ENCODE data around the gene FNDC3B.

DNA sequence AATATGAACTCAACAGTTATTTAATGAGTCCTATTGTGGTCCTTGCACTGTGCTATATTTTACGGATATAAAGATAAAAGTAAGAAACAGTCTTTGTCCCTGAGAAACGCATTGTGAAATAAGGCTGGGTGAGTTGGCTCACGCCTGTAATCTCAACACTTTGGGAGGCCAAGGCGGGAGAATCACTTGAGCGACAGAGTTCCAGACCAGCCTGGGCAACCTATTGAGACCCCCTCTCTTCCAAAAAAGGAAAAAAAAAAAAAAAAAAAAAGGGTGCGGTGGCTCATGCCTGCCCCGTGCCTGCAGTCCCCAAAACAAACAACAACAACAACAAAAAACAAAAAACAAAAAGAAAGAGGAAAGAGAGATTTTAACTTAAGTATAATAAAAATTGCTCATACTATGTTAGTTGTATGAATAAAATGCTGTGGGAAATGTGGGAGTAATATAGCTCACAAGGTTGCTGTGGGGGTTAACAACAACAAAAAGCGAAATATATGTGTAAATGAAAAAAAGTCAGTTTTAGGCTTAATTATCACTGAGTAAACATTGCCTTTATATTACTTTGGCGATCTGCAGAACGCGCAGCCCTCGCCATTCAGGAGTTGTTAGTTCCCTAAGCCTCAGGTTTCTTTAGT is 461 bp upstream of the FNDC3B start:
- TF ChIP-seq, protein P1, sequence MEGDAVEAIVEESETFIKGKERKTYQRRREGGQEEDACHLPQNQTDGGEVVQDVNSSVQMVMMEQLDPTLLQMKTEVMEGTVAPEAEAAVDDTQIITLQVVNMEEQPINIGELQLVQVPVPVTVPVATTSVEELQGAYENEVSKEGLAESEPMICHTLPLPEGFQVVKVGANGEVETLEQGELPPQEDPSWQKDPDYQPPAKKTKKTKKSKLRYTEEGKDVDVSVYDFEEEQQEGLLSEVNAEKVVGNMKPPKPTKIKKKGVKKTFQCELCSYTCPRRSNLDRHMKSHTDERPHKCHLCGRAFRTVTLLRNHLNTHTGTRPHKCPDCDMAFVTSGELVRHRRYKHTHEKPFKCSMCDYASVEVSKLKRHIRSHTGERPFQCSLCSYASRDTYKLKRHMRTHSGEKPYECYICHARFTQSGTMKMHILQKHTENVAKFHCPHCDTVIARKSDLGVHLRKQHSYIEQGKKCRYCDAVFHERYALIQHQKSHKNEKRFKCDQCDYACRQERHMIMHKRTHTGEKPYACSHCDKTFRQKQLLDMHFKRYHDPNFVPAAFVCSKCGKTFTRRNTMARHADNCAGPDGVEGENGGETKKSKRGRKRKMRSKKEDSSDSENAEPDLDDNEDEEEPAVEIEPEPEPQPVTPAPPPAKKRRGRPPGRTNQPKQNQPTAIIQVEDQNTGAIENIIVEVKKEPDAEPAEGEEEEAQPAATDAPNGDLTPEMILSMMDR (IDR thresholded peaks at IDR 0.05) = no peak
- TF ChIP-seq POLR2AphosphoS5 (IDR thresholded peaks at IDR 0.05) = no peak
